Measurements from ENCODE around the gene PPP2R5C. TPM values are rescaled to one million over a fixed set of nuclear protein-coding genes. Genes with fewer than 3 reads are reported as not detected.

The PPP2R5C gene
- total and polyA plus RNA-seq, 2 experiments from 2014 or later = 60.4 to 84.9 TPM

DNA sequence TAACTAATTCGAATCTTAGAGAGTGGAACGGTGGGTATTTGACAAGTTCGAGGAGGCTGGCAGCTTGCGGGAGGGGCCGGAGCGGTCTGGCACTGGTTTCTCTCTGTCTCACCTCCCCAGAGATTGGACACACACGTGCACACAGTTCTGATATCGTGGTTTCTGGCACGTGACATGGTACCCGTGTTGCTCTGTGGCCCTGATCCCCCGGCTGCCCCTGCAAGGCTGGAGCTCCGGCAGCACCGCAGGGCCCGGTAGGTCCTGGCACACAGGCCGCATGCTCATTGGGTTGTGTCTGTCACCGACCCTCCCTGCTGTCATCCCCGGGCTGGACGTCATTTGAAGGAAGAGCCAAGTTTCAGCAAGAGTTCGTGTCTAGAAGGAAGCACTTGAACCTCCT lies 82.7 kb downstream of the PPP2R5C start:
- H3K4me1 ChIP-seq (ENCODE audit: low read depth) = peaks cover 5% of the 10 kb centered on the region
- no peak for DNase-seq (ENCODE audit: low read depth in 1 of 2, low spot score in 1 of 2)
- no peak overlapping the region for H3K4me3 ChIP-seq
- TF ChIP-seq CTCF (IDR thresholded peaks at IDR 0.05; ENCODE audit: low read depth, low read length) = no peak
- no peak overlapping the region for H3K27ac ChIP-seq
- H3K36me3 ChIP-seq = no peaks in the 10 kb centered on the region
- no peaks in the 10 kb centered on the region for H3K9me3 ChIP-seq (ENCODE audit: low read depth)
- H3K27me3 ChIP-seq = no peaks in the 10 kb centered on the region

DNA sequence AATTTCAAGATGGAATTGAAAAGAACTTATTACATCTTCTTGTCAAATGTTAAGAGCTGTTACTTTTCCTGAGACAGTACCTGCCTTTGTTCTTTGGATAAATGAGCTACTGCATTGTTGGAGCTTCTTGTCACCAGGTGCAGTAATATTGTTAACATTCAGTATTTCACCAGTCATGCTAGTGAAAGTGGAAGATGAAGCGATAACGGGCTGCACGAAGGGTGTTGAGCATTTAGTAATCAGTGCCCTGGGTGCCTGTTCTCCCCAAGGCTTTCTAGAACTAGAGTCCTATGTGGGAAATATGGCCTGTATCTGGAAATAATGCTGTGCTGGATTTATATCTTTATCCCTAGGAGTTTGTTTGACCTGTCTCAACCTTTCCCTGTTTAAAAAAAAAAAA lies 83.2 kb downstream of the PPP2R5C start:
- Histone ChIP-seq H3K9me3 (ENCODE audit: low read depth) (no peaks in the 10 kb centered on the region), H3K36me3 (no peaks in the 10 kb centered on the region), H3K27me3 (no peaks in the 10 kb centered on the region)

DNA sequence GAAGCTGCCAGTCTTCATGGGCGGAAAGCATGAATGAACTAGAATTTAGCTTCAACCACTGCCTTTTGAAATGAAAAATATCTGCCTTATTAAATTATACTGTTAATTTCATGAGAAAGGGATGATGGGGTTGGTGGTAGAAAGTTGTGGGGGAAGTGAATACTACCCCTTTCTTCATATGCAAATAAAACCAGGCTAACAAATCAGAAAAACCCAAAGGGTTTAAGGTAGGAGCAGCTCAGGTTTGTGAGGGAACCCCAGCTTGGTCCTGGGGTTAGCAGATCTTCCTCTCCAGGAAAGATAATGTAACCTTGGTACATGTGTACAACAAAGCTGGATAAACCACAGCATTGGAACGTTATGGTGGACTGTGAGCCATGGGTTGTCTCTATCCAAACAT lies 84.0 kb downstream of the PPP2R5C start:
- Histone ChIP-seq H3K36me3 (no peaks in the 10 kb centered on the region), H3K4me3 (no peak overlapping the region), H3K27ac (no peak overlapping the region), H3K27me3 (no peaks in the 10 kb centered on the region), H3K4me1 (ENCODE audit: low read depth) (peaks cover 15% of the 10 kb centered on the region), H3K9me3 (ENCODE audit: low read depth) (no peaks in the 10 kb centered on the region)
- no peak for DNase-seq (ENCODE audit: low read depth in 1 of 2, low spot score in 1 of 2)
- no peak for TF ChIP-seq CTCF (IDR thresholded peaks at IDR 0.05; ENCODE audit: low read depth, low read length)

More for the DNA sequence above, 83.2 kb downstream of the PPP2R5C start:
- no peak for DNase-seq (ENCODE audit: low read depth in 1 of 2, low spot score in 1 of 2)
- Histone ChIP-seq H3K4me3 (no peak overlapping the region), H3K27ac (no peak overlapping the region), H3K4me1 (ENCODE audit: low read depth) (peaks cover 10% of the 10 kb centered on the region)
- no peak for TF ChIP-seq CTCF (IDR thresholded peaks at IDR 0.05; ENCODE audit: low read depth, low read length)

GRCh38 chr14:101845896-101846295 lies 84.4 kb downstream of the PPP2R5C start:
- no peak for DNase-seq (ENCODE audit: low read depth in 1 of 2, low spot score in 1 of 2)
- Histone ChIP-seq H3K9me3 (ENCODE audit: low read depth) (no peaks in the 10 kb centered on the region), H3K27ac (no peak overlapping the region), H3K4me3 (no peak overlapping the region), H3K4me1 (ENCODE audit: low read depth) (peaks cover 15% of the 10 kb centered on the region), H3K36me3 (no peaks in the 10 kb centered on the region), H3K27me3 (no peaks in the 10 kb centered on the region)
- no peak for TF ChIP-seq CTCF (IDR thresholded peaks at IDR 0.05; ENCODE audit: low read depth, low read length)

- Histone ChIP-seq H3K4me3 (no peak overlapping the region), H3K4me1 (ENCODE audit: low read depth) (peaks cover 15% of the 10 kb centered on the region), H3K9me3 (ENCODE audit: low read depth) (no peaks in the 10 kb centered on the region), H3K36me3 (no peaks in the 10 kb centered on the region), H3K27me3 (no peaks in the 10 kb centered on the region), H3K27ac (no peak overlapping the region)
- DNase-seq (ENCODE audit: low read depth in 1 of 2, low spot score in 1 of 2) = peak in 1 of 2 donors; percentile 27
- no peak for TF ChIP-seq CTCF (IDR thresholded peaks at IDR 0.05; ENCODE audit: low read depth, low read length)
Measured at GRCh38 chr14:101849125-101849524, 87.6 kb downstream of the PPP2R5C start.

- Histone ChIP-seq H3K27ac (peak overlapping the region; percentile 53), H3K4me1 (ENCODE audit: low read depth) (peaks cover 15% of the 10 kb centered on the region), H3K36me3 (no peaks in the 10 kb centered on the region), H3K27me3 (no peaks in the 10 kb centered on the region), H3K9me3 (ENCODE audit: low read depth) (no peaks in the 10 kb centered on the region), H3K4me3 (no peak overlapping the region)
- peak in 1 of 2 donors; percentile 54 for DNase-seq (ENCODE audit: low read depth in 1 of 2, low spot score in 1 of 2)
- no peak for TF ChIP-seq CTCF (IDR thresholded peaks at IDR 0.05; ENCODE audit: low read depth, low read length)
Measured at GRCh38 chr14:101849640-101850039, 88.1 kb downstream of the PPP2R5C start.

Data from cardiac muscle cell (in vitro differentiated cells and primary cell).